Measurements from ENCODE around the gene SEPTIN11.
"Not testable (repeated sequence)": the region's sequence is repeated elsewhere in the genome, so short reads cannot be mapped to it uniquely, and the experiment has no call there.

SEPTIN11 gene

DNA sequence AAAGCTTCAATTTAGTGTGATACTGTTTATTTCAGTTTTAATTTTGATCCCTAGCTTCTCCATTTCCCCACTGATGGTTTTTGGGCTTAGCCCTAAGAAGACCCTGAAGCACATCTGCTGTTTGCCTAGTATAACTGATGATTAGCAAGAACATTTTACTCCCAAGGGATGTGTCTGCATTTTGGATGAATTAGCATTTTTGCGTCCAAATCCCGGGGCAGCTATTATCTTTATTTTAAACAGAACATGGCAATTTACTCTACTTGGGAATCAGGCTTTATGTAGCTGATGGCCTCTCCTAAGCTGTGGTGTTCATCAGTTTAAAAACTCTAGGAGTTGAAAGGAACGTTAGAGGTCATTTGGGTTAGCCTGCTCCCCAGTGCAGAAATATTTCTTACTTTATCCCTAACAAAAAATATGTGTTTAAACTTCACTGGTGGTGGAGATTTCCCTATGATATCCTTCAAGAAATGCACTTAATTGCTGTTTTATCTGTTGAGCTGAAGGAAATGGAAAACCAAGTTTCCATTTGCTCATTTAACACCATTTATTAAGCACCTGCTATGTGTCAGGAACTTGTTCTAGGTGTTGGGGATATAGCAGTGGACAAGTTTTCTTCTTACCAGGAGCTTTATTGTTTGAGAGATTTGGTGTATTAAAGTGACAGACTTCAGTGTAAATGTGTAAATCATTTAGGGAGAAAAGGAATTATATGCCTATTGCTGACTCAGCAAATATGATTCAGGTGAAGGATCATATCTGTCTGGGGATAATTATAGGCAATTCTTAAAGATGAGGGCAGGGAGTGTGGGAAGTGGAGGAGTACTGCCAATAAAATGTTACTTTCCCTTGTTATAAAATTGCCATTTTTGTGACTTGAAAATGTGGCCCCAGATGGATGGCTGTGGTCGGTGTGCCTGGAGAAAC lies 3.4 kb downstream of the SEPTIN11 start:
- no peak for DNase-seq

GRCh38 chr4:76953956-76954355 lies 4.4 kb downstream of the SEPTIN11 start:
- DNase-seq, result no peak

GRCh38 chr4:76954489-76954888 lies 4.9 kb downstream of the SEPTIN11 start:
- DNase-seq, result no peak

DNA sequence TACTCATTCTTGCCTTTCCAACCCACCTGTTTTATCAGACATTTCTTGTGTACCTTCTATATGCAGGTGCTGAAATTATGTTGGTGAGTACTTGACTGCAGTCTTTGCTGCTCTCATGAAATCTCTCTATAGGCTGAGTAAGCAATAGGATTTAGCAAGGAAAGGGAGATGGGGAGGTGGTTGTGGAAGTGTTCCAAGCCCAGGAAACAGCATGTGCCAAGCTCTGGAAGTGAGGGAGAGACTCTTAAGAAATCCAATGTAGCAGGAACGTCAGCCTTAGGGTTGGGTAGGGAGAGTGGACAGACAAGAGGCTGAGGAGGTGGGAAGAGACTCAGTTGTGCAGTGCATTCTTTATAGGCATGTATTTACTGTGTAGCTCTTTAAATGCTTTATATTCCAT lies 5.6 kb downstream of the SEPTIN11 start:
- DNase-seq, result no peak

DNA sequence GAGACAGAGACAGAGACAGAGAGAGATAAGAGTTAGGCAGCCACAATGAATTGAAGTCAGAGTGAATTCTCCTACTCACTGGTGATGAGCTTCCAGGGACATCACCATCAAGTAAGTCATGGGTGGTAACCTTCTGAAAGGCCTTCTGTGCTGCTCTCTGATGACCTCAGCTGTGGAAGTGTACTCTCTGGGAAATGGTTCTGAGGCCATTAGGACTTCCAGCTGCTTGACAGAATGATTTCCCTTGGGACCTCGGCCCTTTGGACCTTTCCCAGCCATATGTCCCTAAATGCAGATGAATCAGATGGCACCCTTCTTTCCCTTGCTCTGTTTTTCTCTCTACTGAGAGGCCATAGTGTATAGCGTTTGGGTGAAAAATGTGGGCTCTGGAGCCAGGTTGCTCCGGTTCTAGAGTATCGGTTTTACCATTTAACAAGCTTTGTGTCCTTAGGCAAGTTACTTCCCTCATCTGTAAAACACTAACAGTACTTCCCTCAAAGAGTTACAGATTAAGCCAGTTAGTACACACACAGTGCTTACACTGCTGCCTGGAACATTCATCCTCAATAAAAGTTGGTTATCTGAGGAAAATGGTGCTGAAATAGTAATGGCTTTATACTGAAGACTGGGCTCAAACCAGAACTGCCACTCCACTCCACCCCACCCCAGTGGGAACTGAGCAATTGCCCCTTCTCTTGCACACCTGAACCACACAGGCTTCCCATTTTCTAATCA lies 7.6 kb downstream of the SEPTIN11 start:
- no peak for DNase-seq

- DNase-seq, result no peak
These were observed 9.3 kb downstream of the SEPTIN11 start for GRCh38 chr4:76958891-76959290.

GRCh38 chr4:76960014-76960413 lies 10.5 kb downstream of the SEPTIN11 start:
- DNase-seq, result no peak

DNA sequence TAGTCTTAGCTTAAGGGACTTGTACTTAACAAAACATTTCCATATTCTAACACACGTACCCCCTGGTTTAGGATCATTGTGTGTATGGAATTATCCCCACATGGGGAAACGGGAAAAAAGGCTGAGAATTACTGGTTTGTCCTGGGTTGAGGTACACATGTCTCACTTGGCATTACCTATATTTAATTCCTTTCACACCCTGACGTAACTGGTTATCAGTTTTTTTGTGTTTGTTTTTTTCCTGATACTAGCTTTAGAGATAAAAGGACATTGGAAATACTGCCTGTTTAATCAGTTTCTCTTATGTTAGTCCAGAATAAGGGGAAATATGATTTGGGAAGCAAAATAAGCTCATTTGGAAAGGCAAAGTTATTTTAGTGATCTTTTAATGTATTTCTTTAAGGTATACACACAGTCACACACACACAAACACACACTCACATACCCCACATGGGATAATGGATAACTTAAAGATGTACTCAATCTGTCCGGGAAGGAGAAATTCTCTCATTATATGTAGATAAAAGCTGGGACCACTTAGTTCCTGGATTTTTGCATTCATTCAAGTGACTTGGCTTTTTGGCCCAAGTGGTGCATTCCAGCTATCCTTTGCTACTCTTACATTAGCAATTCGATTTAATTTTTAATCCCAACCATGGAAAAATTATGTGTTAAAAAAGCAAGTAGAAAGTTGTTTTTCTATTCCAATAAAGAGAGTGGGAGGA lies 13.0 kb downstream of the SEPTIN11 start:
- DNase-seq, result no peak

- DNase-seq, result no peak
These were observed 13.7 kb downstream of the SEPTIN11 start for GRCh38 chr4:76963131-76963750.

GRCh38 chr4:76963927-76964326 lies 14.4 kb downstream of the SEPTIN11 start:
- DNase-seq, result not testable (repeated sequence)

DNA sequence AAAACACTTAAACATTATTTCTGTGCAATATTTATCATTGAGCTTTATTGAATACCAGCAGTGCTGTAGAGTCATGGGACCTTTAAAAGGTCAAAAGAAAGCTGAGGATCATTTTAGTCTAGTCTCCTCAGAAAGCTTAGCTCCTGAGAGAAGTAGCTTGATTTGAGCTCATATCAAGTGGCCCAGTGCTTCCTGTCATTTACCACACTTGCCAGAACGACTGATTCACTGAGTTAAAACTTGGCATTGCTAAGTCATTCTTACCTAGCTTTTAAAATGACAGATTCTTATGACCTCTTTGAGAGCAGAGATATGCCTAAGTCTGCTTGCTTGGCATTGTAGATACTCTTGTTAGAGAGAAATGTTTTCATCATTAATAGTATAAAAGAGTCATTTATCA lies 15.2 kb downstream of the SEPTIN11 start:
- DNase-seq, result no peak

DNA sequence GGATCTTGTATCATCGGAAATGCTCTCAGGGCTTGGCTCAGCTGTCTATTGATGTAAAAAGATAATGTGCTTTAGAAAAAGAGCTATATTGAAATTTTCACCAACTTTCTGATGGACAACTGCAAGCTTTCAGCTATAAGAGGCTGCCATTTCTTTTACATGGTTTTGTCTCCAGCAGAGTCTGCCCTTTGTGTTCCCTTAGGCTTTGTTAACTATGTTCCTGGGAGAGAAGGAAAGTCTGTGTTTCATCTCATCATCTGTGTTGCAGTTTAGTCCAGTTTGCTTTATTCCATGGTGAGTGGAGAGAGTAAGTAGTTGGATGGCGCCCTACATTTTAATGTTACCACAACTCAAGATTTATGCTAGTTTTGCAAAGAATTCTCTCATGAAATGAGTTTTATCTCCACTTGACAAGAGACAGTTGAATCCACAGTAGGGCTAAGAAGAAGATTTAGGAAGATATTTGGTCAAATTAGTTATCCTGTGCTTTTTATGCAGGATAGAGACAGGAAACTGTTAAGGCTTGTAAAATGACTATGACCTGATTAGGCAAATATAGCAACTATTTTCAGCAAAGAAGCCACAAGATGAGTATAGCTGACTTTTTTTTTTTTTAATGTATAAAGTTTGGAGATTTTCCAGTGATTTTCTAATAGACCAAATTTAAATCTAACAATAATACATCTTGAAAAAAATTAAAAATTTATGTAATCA lies 16.5 kb downstream of the SEPTIN11 start:
- no peak for DNase-seq

GRCh38 chr4:76968937-76969336 lies 19.4 kb downstream of the SEPTIN11 start:
- no peak for DNase-seq

- DNase-seq, result no peak
These were observed 19.9 kb downstream of the SEPTIN11 start for GRCh38 chr4:76969495-76969894.

GRCh38 chr4:76969941-76970529 lies 20.5 kb downstream of the SEPTIN11 start:
- DNase-seq, result no peak

GRCh38 chr4:76972306-76972705 lies 22.8 kb downstream of the SEPTIN11 start:
- DNase-seq, result no peak

GRCh38 chr4:76974150-76974549 lies 24.6 kb downstream of the SEPTIN11 start:
- no peak for DNase-seq

DNA sequence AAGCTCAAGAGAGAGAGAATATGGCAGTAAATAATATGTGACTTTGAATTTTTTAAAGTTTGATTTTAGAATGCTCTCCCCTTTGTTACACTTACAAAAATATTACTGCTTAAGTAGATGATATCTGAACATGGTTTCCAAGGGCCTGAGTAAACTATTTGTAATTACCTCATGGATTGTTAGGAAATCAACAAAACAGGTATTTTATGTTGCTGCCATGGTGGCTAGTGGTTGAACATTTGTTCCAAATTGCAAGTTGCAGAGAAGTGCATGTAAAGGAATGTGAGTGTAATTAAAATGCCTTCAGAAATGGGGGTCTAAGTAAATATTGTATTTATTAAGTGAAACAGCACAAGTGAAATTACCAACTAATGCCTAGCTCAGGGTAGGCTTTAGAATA lies 27.6 kb downstream of the SEPTIN11 start:
- no peak for DNase-seq

GRCh38 chr4:76977736-76978350 lies 28.3 kb downstream of the SEPTIN11 start:
- DNase-seq, result no peak

DNA sequence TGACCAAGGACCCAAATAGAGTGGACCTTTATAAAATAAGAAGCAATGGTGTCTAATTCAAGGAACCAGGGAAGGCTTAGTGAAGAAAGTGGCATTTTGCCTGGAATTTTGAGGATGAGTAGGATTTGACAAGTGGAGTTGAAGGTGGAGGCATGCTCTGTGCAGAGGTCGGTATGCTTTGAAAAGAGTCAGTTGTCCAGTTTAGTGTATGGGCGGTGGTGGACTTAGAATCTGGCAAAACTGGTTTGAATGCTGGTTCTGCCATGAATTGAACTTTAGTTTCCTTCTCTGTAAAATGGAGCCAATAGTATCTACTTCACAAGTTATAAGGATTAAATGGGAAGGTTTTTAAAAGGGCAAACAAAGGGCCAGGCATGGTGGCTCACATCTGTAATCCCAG lies 29.7 kb downstream of the SEPTIN11 start:
- no peak for DNase-seq

DNA sequence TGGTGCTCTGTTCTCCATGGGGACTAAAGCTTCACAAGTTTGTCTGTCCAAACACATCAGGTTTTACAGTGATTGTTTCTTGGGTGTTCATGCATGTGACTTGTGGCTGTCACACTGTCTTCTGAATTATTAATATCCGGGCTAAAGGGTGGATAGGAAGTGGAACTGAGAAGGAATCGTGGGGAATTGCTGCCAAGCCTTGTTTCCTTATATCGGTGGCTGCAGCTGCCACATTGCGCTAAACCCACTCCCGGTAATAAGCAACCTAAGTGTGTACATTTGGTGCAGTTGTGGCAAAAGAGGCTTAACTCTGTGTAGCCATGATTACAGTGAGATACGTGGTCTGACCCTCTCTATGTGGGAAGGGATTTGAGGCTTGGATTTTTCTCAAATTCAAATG lies 30.7 kb downstream of the SEPTIN11 start:
- no peak for DNase-seq
